Fibroblast of lung (primary cell): ENCODE results near the gene LMNTD1. TPM values are rescaled to one million over a fixed set of nuclear protein-coding genes. Genes with fewer than 3 reads are reported as not detected.

ENCODE experiments used
- DNase-seq, 2 donors: peaks; one replicate each; pipeline versions ENCODE4 v3.0.0 to v3.0.0-alpha.2; 2010; ENCODE audit warnings: low read depth in 2 of 2
- H2AFZ ChIP-seq: 2 replicates; pipeline ENCODE4 v1.5.1; 2012; ENCODE audit warnings: low read length, control low read depth, inconsistent platforms
- H3K27ac ChIP-seq: 2 replicates; pipeline ENCODE4 v1.5.1; 2011; ENCODE audit warnings: low read length, control low read depth; ENCODE audit not compliant: insufficient read depth
- H3K27me3 ChIP-seq: 2 replicates; pipeline ENCODE4 v1.5.1; 2011; ENCODE audit warnings: mild to moderate bottlenecking, low read length; ENCODE audit not compliant: control insufficient read depth, insufficient read depth
- H3K36me3 ChIP-seq: 2 replicates; pipeline ENCODE4 v1.5.1; 2011; ENCODE audit warnings: low read length; ENCODE audit not compliant: control insufficient read depth, insufficient read depth
- H3K4me1 ChIP-seq: 2 replicates; pipeline ENCODE4 v1.5.1; 2011; ENCODE audit warnings: low read length; ENCODE audit not compliant: control insufficient read depth, insufficient read depth; ENCODE audit errors: extremely low read depth
- H3K4me2 ChIP-seq: 2 replicates; pipeline ENCODE4 v1.5.1; 2011; ENCODE audit warnings: low read length, control low read depth; ENCODE audit not compliant: insufficient read depth; ENCODE audit errors: extremely low read depth
- H3K4me3 ChIP-seq, 4 experiments: fragments of 200-600 bp in 1 of 4; sonication (generic) in 1 of 4; replicated peaks in 1 of 4; 2 replicates each; pipeline ENCODE4 v1.5.1; 2011 to 2016; ENCODE audit warnings: low read length in 4 of 4, low read depth in 3 of 4, mild to moderate bottlenecking in 3 of 4, control low read depth in 2 of 4, inconsistent platforms in 1 of 4, mixed read lengths in 1 of 4; ENCODE audit not compliant: insufficient read depth in 1 of 4; ENCODE audit errors: control extremely low read depth in 1 of 4
- H3K79me2 ChIP-seq: 2 replicates; pipeline ENCODE4 v1.5.1; 2012; ENCODE audit warnings: mild to moderate bottlenecking, low read length, inconsistent platforms; ENCODE audit not compliant: control insufficient read depth, insufficient read depth
- H3K9ac ChIP-seq: 2 replicates; pipeline ENCODE4 v1.5.1; 2011; ENCODE audit warnings: mild to moderate bottlenecking, low read length, control low read depth; ENCODE audit not compliant: insufficient read depth
- H3K9me3 ChIP-seq: 2 replicates; pipeline ENCODE4 v1.5.1; 2012; ENCODE audit warnings: low read depth, low read length; ENCODE audit not compliant: control insufficient read depth, insufficient read depth
- H4K20me1 ChIP-seq: 2 replicates; pipeline ENCODE4 v1.5.1; 2011; ENCODE audit warnings: low read length; ENCODE audit not compliant: control insufficient read depth, insufficient read depth; ENCODE audit errors: extremely low read depth
- CTCF ChIP-seq, 2 donors: IDR thresholded peaks in 1 of 2; conservative IDR thresholded peaks in 1 of 2; 1 replicate in 1 of 2; 2 replicates in 1 of 2; pipeline ENCODE4 v1.5.1; 2011 to 2012; ENCODE audit warnings: low read length in 2 of 2, control low read depth in 1 of 2, inconsistent platforms in 1 of 2, low read depth in 1 of 2, mild to moderate bottlenecking in 1 of 2
- EZH2 ChIP-seq: IDR thresholded peaks from 2 replicates; pipeline ENCODE4 v1.5.1; 2012; ENCODE audit warnings: low read length, control low read depth, mild to moderate bottlenecking; ENCODE audit errors: missing control alignments
- polyA plus RNA-seq, 2 donors: library from polyadenylated mRNA; depleted of rRNA in 1 of 2; stranded (reverse) in 1 of 2; unstranded in 1 of 2; fragments of >200 nt; gene quantifications; 2 replicates each; pipeline ENCODE4 v1.2.1, GENCODE V29; 2011 to 2012; ENCODE audit warnings: missing spikeins in 1 of 2
- total RNA-seq: library from RNA; depleted of rRNA; stranded (reverse); fragments of >200 nt; gene quantifications from 2 replicates; pipeline ENCODE4 v1.2.1, GENCODE V29; 2014

Gene LMNTD1
- total and polyA plus RNA-seq, 2 donors (not counting 1 experiment from before 2014, with no cell fraction given): not detected

DNA sequence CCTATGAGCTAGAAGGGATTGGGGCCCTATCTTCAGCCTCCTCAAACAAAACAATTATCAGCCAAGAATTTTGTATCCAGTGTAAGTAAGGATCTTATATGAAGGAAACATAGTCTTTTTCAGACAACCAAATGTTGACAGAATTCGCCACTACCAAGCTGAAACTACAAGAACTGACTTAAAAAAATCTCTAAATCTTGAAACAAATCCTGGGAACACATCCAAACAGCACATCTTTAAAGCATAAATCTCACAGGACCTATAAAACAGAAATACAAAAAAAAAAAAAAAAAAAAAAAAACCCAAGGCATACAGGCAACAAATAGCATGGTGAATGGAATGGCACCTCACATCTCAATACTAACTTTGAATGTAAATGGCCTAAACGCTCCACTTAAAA, 41.3 kb upstream of the LMNTD1 start:
- DNase-seq: peak in 1 of 2 donors; percentile 35
- no peak for TF ChIP-seq EZH2
- no peak for TF ChIP-seq CTCF (conservative IDR thresholded peaks at IDR 0.05 in 1 of 2, IDR thresholded peaks at IDR 0.05 in 1 of 2; ENCODE audit: low read depth in 1 of 2, low read length in 2 of 2)
- no peaks in the 10 kb centered on the region for H4K20me1 ChIP-seq
- no peak overlapping the region for H3K4me3 ChIP-seq
- H3K4me1 ChIP-seq: no peaks in the 10 kb centered on the region
- H3K9ac ChIP-seq: no peak overlapping the region
- H3K9me3 ChIP-seq: no peaks in the 10 kb centered on the region
- no peaks in the 10 kb centered on the region for H3K36me3 ChIP-seq
- no peaks in the 10 kb centered on the region for H3K27me3 ChIP-seq
- H3K27ac ChIP-seq: no peak overlapping the region
- no peak overlapping the region for H2AFZ ChIP-seq
- no peak overlapping the region for H3K4me2 ChIP-seq
- H3K79me2 ChIP-seq: no peaks in the 10 kb centered on the region

GRCh38 chr12:25592725-25593495, 39.8 kb upstream of the LMNTD1 start:
- Histone ChIP-seq H3K27ac (no peak overlapping the region), H3K79me2 (no peaks in the 10 kb centered on the region), H3K9me3 (no peaks in the 10 kb centered on the region), H2AFZ (no peak overlapping the region), H3K4me2 (no peak overlapping the region), H4K20me1 (no peaks in the 10 kb centered on the region), H3K4me1 (no peaks in the 10 kb centered on the region), H3K27me3 (no peaks in the 10 kb centered on the region), H3K36me3 (no peaks in the 10 kb centered on the region), H3K9ac (no peak overlapping the region), H3K4me3 (no peak overlapping the region)
- TF ChIP-seq CTCF (conservative IDR thresholded peaks at IDR 0.05 in 1 of 2, IDR thresholded peaks at IDR 0.05 in 1 of 2; ENCODE audit: low read depth in 1 of 2, low read length in 2 of 2) (no peak), EZH2 (no peak)
- DNase-seq: no peak

- no peak overlapping the region for H3K4me2 ChIP-seq
- TF ChIP-seq CTCF (conservative IDR thresholded peaks at IDR 0.05 in 1 of 2, IDR thresholded peaks at IDR 0.05 in 1 of 2; ENCODE audit: low read depth in 1 of 2, low read length in 2 of 2) (peak in 1 of 2 donors; percentile 28), EZH2 (no peak)
- H3K27me3 ChIP-seq: no peaks in the 10 kb centered on the region
- no peaks in the 10 kb centered on the region for H3K9me3 ChIP-seq
- no peak overlapping the region for H2AFZ ChIP-seq
- H3K4me3 ChIP-seq: no peak overlapping the region
- H3K36me3 ChIP-seq: no peaks in the 10 kb centered on the region
- H3K79me2 ChIP-seq: no peaks in the 10 kb centered on the region
- DNase-seq: peak in 1 of 2 donors; percentile 5
- H3K9ac ChIP-seq: no peak overlapping the region
- no peaks in the 10 kb centered on the region for H3K4me1 ChIP-seq
- H4K20me1 ChIP-seq: no peaks in the 10 kb centered on the region
- H3K27ac ChIP-seq: no peak overlapping the region
Measured at GRCh38 chr12:25591144-25591543, 38.1 kb upstream of the LMNTD1 start.
